GM18951 (cell line): ENCODE measurements around the gene FMO4.
"Not testable (repeated sequence)": the region's sequence is repeated elsewhere in the genome, so short reads cannot be mapped to it uniquely, and the experiment has no call there.

Experiments used
- POLR2A ChIP-seq: IDR thresholded peaks from 4 replicates; pipeline ENCODE4 v1.6.1; 2011; ENCODE audit warnings: mild to moderate bottlenecking; ENCODE audit not compliant: insufficient read length, insufficient read depth; ENCODE audit errors: extremely low read depth
- in situ Hi-C: fragments of 300-500 bp; cut with MboI; formaldehyde crosslinking; loops from one replicate; pipeline ENCODE4 v1.12.0; 2022; ENCODE audit warnings: low sequenced_read_pairs, mixed read lengths, inconsistent platforms; ENCODE audit not compliant: unreplicated experiment

FMO4 gene

GRCh38 chr1:171351961-171352360 lies 38.0 kb downstream of the FMO4 start:
- in situ Hi-C loops: no loop called here
- TF ChIP-seq POLR2A: no peak

- no peak for TF ChIP-seq POLR2A
- in situ Hi-C loops: no loop called here
These were observed 38.6 kb downstream of the FMO4 start for GRCh38 chr1:171352554-171352953.

GRCh38 chr1:171355727-171356126 lies 41.7 kb downstream of the FMO4 start:
- TF ChIP-seq POLR2A: no peak
- in situ Hi-C loops: no loop called here

GRCh38 chr1:171357179-171357578 lies 43.2 kb downstream of the FMO4 start:
- in situ Hi-C loops: no loop called here
- TF ChIP-seq POLR2A: no peak

- in situ Hi-C loops: not testable (repeated sequence)
These were observed 45.3 kb downstream of the FMO4 start for GRCh38 chr1:171359355-171359648.

GRCh38 chr1:171359731-171360527 lies 45.9 kb downstream of the FMO4 start:
- in situ Hi-C loops: not testable (repeated sequence)

GRCh38 chr1:171366085-171366484 lies 52.1 kb downstream of the FMO4 start:
- in situ Hi-C loops: no loop called here
- no peak for TF ChIP-seq POLR2A

- in situ Hi-C loops: no loop called here
- no peak for TF ChIP-seq POLR2A
These were observed 52.8 kb downstream of the FMO4 start for GRCh38 chr1:171366816-171367215.

- TF ChIP-seq POLR2A: no peak
- in situ Hi-C loops: no loop called here
These were observed 53.5 kb downstream of the FMO4 start for GRCh38 chr1:171367436-171367835.

- in situ Hi-C loops: no loop called here
- no peak for TF ChIP-seq POLR2A
These were observed 58.6 kb downstream of the FMO4 start for GRCh38 chr1:171372418-171373084.

- in situ Hi-C loops: not testable (repeated sequence)
These were observed 59.6 kb downstream of the FMO4 start for GRCh38 chr1:171373357-171374122.

- TF ChIP-seq POLR2A: no peak
- in situ Hi-C loops: no loop called here
These were observed 65.9 kb downstream of the FMO4 start for GRCh38 chr1:171379846-171380245.

- TF ChIP-seq POLR2A: no peak
These were observed 67.9 kb downstream of the FMO4 start for GRCh38 chr1:171381866-171382210.

GRCh38 chr1:171384496-171384895 lies 70.5 kb downstream of the FMO4 start:
- in situ Hi-C loops: no loop called here

More at GRCh38 chr1:171381866-171382210, 67.9 kb downstream of the FMO4 start:
- in situ Hi-C loops: no loop called here

More at GRCh38 chr1:171384496-171384895, 70.5 kb downstream of the FMO4 start:
- TF ChIP-seq POLR2A: no peak
